ENCODE data around the gene NIT1.

The NIT1 gene

GRCh38 chr1:161127649-161128048 lies 9.7 kb downstream of the NIT1 start:
- CTCF ChIA-PET = no interaction called here
- POLR2A ChIA-PET = no interaction called here

DNA sequence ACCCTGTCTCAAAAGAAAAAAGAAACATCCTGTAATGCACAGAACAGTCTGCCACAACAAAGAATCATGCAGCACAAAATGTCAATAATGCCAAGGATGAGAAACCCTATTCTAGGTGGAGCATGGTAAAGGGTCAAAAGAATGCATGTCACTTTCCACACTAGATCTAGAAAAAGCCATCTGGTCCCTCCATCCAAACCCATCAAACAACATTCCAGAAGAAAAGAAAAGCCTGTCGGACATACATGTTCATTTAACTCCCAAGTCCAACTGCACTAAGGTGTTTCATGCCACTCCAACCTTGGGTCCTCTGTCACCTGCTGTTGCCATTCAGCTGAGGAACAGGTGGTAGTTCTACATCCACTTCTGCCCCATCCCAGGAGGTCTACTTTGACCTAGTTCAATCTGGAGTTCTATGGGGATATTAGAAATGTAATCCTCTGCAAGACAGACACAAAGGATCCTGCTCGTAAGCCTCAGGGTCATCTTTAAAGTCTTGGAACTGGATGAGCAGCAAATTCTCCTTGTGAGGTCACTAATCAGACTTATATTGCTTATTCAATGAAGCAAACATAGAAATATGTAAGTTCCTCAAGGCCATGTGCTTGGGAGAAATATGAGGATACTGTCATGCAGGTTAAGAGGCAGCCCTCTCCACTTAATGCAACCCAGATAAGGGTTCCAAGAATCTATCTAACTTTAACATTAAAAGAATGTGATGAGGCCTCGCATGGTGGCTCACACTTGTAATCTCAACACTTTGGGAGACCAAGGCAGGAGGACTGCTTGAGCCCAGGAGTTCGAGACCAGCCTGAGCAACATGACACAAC lies 10.9 kb downstream of the NIT1 start:
- ChIA-PET CTCF (no interaction called here), POLR2A (interaction anchor here (0.7 kb wide), 1 partner anchor 25 kb away, joined by 3 read pairs; the partner anchor contains the start of gene UFC1)
- no peak for DNase-seq (ENCODE audit: extremely low spot score)
- TF ChIP-seq PKNOX1 (IDR thresholded peaks at IDR 0.05) (no peak), LEF1 (IDR thresholded peaks at IDR 0.05; ENCODE audit: borderline replicate concordance) (no peak), ZNF384 (IDR thresholded peaks at IDR 0.05) (no peak), HDGF (IDR thresholded peaks at IDR 0.05; ENCODE audit: borderline replicate concordance) (no peak), SUZ12 (IDR thresholded peaks at IDR 0.05) (no peak), NFRKB (IDR thresholded peaks at IDR 0.05) (no peak)

More at GRCh38 chr1:161127649-161128048, 9.7 kb downstream of the NIT1 start:
- DNase-seq (ENCODE audit: extremely low spot score) = no peak
- TF ChIP-seq ARNT (IDR thresholded peaks at IDR 0.05) (no peak), FOXA1 (IDR thresholded peaks at IDR 0.05) (no peak)

DNA sequence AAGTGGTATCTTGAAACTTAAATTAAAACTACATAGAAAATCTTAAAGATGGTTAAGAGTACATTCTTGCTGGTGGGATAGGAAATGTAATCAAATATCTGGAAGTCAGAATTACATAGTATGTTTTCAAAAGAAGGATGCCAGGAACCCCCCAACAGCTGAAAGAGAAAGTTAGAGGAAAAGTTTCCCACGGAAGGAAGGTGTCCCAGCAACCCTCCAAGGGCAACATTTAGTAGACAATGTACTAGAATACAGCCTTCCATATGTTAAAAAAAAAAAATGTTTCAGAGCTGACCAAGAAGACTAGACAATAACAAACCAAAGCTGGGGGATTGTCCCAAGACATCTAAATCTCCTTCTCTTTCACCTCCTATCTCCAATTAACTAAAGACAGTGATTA lies 12.4 kb downstream of the NIT1 start:
- ChIA-PET CTCF (no interaction called here), POLR2A (no interaction called here)
- TF ChIP-seq CTBP1 (IDR thresholded peaks at IDR 0.05; ENCODE audit: borderline replicate concordance) (no peak), FOXA1 (IDR thresholded peaks at IDR 0.05) (no peak), TARDBP (IDR thresholded peaks at IDR 0.05) (no peak), BHLHE40 (IDR thresholded peaks at IDR 0.05; ENCODE audit: borderline replicate concordance) (no peak), LEF1 (IDR thresholded peaks at IDR 0.05; ENCODE audit: borderline replicate concordance) (no peak), ARNT (IDR thresholded peaks at IDR 0.05) (no peak)
- no peak for DNase-seq (ENCODE audit: extremely low spot score)

- ChIA-PET POLR2A (interaction anchor here (1.0 to 2.4 kb wide), 7 partner anchors 14 to 258 kb away, joined by 3 to 18 read pairs (median 5); partner anchors contain the start of genes F11R, NIT1, PFDN2 and PPOX), CTCF (no interaction called here)
- no peak for DNase-seq (ENCODE audit: extremely low spot score)
- TF ChIP-seq L3MBTL2 (conservative IDR thresholded peaks at IDR 0.05) = peak; percentile 93
- no peak for TF ChIP-seq SUZ12 (IDR thresholded peaks at IDR 0.05)
- no peak for TF ChIP-seq FOXM1 (IDR thresholded peaks at IDR 0.05; ENCODE audit: borderline replicate concordance)
- TF ChIP-seq NFRKB (IDR thresholded peaks at IDR 0.05) = no peak
These were observed 13.9 kb downstream of the NIT1 start for GRCh38 chr1:161131523-161132409.

GRCh38 chr1:161132410-161133219 lies 14.7 kb downstream of the NIT1 start, which contains the start of gene DEDD:
Gene DEDD (minus strand): TSS chr1:161132667. CDS start chr1:161124462, 8,205 bp downstream.
- CTCF ChIA-PET = interaction anchor here (0.6 kb wide), 2 partner anchors 35 to 49 kb away, joined by 5 read pairs; no protein-coding TSS in a partner anchor
- TF ChIP-seq HDGF (IDR thresholded peaks at IDR 0.05; ENCODE audit: borderline replicate concordance) (no peak), PKNOX1 (IDR thresholded peaks at IDR 0.05) (peak; percentile 90)
- DNase-seq (ENCODE audit: extremely low spot score) = peak; percentile 93
- POLR2A ChIA-PET = interaction anchor here (0.7 to 2.4 kb wide), 17 partner anchors 15 to 257 kb away, joined by 3 to 18 read pairs (median 4); partner anchors contain the start of genes F11R, KLHDC9, NIT1 and PFDN2

GRCh38 chr1:161133220-161133740 lies 15.4 kb downstream of the NIT1 start:
- ChIA-PET POLR2A (interaction anchor here (0.7 to 2.4 kb wide), 17 partner anchors 15 to 256 kb away, joined by 3 to 18 read pairs (median 5); partner anchors contain the start of genes B4GALT3, F11R, KLHDC9 and NIT1), CTCF (interaction anchor here (0.6 kb wide), 2 partner anchors 48 to 61 kb away, joined by 3 to 5 read pairs; no protein-coding TSS in a partner anchor)
- TF ChIP-seq SUZ12 (IDR thresholded peaks at IDR 0.05) = no peak
- no peak for TF ChIP-seq NFRKB (IDR thresholded peaks at IDR 0.05)
- peak; percentile 37; the same call in 1 of the 2 replicates for TF ChIP-seq L3MBTL2 (conservative IDR thresholded peaks at IDR 0.05)
- no peak for TF ChIP-seq ARNT (IDR thresholded peaks at IDR 0.05)
- TF ChIP-seq FOXA1 (IDR thresholded peaks at IDR 0.05) = no peak
- no peak for TF ChIP-seq FOXM1 (IDR thresholded peaks at IDR 0.05; ENCODE audit: borderline replicate concordance)
- no peak for TF ChIP-seq ELF4 (IDR thresholded peaks at IDR 0.05)
- no peak for TF ChIP-seq ZNF384 (IDR thresholded peaks at IDR 0.05)
- DNase-seq (ENCODE audit: extremely low spot score) = no peak
